ENCODE results near the gene UTF1.
"Not testable (repeated sequence)": the region's sequence is repeated elsewhere in the genome, so short reads cannot be mapped to it uniquely, and the experiment has no call there.

The UTF1 gene

GRCh38 chr10:133211959-133212852 is 17.8 kb upstream of the UTF1 start:
- FAIRE-seq (no peak), DNase-seq (ENCODE audit: insufficient read length) (no peak)
- TF ChIP-seq POLR2A (IDR thresholded peaks at IDR 0.05; ENCODE audit: low read depth, low read length), result no peak
- TF ChIP-seq TAF1 (IDR thresholded peaks at IDR 0.05; ENCODE audit: borderline replicate concordance, low read depth, low read length), result no peak
- no peak for TF ChIP-seq POLR2AphosphoS5 (IDR thresholded peaks at IDR 0.05; ENCODE audit: low read depth, low read length)

DNA sequence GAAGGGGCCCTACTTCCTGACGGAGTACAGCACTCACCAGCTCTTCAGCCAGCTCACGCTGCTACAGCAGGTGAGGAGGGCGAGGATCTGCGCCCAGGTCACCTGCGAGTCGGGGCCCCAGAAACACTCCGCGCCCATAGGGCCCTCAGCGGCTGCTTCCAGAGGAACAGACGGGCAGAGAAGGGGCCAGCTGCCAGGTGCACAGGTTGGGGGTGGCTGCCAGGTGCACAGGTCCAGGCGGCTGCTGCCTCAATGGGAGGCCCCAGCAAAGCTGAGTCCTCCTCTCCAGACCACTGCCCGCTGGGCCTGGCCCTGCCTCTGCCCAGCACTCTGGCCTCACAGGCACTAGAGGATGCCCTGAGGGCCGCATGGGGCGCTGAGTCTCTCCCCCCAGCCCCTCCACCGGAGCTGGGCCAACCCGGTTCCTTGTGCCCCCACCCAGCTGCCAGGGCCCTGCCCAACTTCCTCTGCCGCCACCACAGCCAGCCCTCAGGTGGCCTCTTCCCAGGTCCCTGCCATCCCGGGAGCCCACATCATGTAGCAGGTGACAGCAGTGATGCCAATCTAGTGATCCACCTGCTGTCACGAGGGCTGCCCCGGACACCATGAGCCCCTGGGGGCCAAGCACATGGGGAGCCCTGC is 17.0 kb upstream of the UTF1 start:
- TF ChIP-seq POLR2AphosphoS5 (IDR thresholded peaks at IDR 0.05; ENCODE audit: low read depth, low read length), result no peak
- TF ChIP-seq POLR2A (IDR thresholded peaks at IDR 0.05; ENCODE audit: low read depth, low read length), result no peak
- no peak for TF ChIP-seq TAF1 (IDR thresholded peaks at IDR 0.05; ENCODE audit: borderline replicate concordance, low read depth, low read length)
- DNase-seq (ENCODE audit: insufficient read length), result no peak

DNA sequence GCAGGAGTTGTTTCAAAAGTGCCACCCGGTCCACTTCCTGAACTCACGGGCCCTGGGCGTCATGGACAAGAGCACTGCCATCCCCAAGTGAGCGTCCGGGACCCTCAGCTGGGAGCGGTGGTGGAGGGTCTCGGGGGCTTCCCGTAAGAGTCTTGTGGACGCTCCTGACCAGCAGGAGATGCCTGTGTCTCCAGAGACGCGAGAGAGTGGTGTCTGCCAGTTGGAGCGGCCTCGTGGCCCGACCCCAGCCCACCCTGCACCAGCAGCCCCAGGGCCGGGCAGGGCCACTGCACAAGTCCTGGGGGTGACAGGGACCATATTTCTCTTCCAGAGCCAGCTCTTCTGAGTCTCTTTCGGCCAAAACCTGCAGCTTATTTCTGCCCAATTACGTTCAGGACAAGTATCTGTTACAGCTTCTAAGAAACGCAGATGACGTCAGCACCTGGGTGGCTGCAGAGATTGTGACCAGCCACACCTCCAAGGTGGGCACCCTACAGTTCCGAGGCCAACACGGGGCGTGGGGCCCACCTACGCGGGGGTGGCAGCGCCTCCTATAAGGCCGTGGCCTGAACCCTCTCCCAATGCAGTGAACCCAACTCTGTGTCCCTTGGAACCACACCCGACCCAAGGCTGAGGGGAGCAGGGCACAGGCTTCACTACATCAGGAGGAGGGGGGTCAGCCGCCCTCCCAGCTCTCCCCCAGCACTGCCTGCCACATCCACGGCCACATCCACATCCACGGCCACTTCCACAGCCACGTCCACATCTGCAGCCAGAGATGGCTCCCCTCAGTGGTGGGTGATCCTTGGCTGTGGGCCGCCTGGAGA is 16.2 kb upstream of the UTF1 start:
- DNase-seq (ENCODE audit: insufficient read length) (no peak), FAIRE-seq (no peak)
- TF ChIP-seq TAF1 (IDR thresholded peaks at IDR 0.05; ENCODE audit: borderline replicate concordance, low read depth, low read length) (no peak), POLR2A (IDR thresholded peaks at IDR 0.05; ENCODE audit: low read depth, low read length) (no peak), POLR2AphosphoS5 (IDR thresholded peaks at IDR 0.05; ENCODE audit: low read depth, low read length) (no peak)

More for the DNA sequence above, 17.0 kb upstream of the UTF1 start:
- FAIRE-seq, result no peak

DNA sequence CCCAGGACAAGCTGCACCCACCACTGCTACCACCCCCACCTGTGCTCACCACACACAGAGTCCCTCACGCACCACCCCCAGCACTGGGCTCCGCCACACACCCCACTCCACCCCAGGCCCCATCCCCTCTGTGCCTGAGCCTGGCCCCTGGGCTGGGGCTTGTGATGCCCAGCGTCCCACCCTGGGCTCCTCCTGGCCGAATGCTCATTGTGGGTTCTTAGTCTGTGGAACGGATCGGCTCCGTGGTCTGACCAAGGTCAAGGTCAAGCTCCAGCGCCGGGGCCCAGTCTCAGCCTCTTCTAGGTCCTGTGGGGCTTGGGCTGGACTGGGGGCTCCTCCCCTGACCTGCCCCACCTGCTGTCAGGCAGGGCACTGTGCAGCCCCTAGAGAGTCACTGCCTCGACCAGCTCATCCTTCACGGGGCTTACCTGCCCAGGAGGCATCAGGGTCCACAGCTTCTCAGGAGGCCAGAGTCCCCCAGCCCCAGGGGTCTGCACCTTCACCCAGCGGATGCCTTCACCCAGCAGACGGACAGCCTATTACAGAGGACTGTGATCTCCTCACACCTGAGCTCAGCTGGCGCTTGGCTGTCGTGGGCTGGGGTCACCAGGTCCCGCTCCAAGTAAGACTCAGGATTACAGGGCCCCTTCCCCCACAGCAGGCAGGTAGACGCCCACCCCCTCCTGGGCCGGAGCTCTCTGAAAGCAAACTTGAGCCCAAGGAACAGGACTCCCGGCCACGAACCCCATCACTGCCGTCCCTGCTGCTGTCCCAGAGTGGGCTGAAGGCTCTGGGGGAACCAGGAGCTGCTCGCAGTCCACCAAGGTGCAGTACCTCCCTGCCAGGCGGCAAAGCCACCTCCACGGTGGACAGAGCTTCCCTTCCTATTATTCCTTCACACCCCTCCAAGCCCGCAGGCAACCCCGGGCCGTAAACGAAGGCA is 15.3 kb upstream of the UTF1 start:
- DNase-seq (ENCODE audit: insufficient read length) (no peak), FAIRE-seq (no peak)
- TF ChIP-seq POLR2A (IDR thresholded peaks at IDR 0.05; ENCODE audit: low read depth, low read length), result no peak
- no peak for TF ChIP-seq TAF1 (IDR thresholded peaks at IDR 0.05; ENCODE audit: borderline replicate concordance, low read depth, low read length)
- no peak for TF ChIP-seq POLR2AphosphoS5 (IDR thresholded peaks at IDR 0.05; ENCODE audit: low read depth, low read length)

DNA sequence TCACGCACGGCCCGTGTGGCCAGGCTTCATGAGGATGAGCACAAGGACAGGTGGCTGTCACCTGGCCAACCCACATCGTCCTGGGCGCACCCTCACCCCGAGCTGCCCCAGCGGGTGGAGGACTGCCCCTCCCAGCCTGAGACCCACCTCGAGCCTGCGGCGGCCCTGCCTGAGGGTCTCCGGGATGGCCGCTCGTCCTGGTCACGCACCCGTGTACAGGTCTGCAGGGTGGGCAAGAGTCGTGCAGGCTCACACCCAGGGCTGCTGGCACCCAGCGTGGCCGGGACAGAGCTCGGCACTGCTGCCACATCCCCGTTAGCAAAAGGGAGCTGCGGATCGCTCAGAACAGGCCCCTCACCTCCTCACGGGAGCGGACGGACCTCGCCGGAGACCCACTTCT is 14.4 kb upstream of the UTF1 start:
- no peak for DNase-seq (ENCODE audit: insufficient read length)
- no peak for FAIRE-seq
- no peak for TF ChIP-seq POLR2AphosphoS5 (IDR thresholded peaks at IDR 0.05; ENCODE audit: low read depth, low read length)
- TF ChIP-seq TAF1 (IDR thresholded peaks at IDR 0.05; ENCODE audit: borderline replicate concordance, low read depth, low read length), result no peak
- no peak for TF ChIP-seq POLR2A (IDR thresholded peaks at IDR 0.05; ENCODE audit: low read depth, low read length)

- DNase-seq (ENCODE audit: insufficient read length), result no peak
Observed at GRCh38 chr10:133216776-133217175, 13.2 kb upstream of the UTF1 start.

DNA sequence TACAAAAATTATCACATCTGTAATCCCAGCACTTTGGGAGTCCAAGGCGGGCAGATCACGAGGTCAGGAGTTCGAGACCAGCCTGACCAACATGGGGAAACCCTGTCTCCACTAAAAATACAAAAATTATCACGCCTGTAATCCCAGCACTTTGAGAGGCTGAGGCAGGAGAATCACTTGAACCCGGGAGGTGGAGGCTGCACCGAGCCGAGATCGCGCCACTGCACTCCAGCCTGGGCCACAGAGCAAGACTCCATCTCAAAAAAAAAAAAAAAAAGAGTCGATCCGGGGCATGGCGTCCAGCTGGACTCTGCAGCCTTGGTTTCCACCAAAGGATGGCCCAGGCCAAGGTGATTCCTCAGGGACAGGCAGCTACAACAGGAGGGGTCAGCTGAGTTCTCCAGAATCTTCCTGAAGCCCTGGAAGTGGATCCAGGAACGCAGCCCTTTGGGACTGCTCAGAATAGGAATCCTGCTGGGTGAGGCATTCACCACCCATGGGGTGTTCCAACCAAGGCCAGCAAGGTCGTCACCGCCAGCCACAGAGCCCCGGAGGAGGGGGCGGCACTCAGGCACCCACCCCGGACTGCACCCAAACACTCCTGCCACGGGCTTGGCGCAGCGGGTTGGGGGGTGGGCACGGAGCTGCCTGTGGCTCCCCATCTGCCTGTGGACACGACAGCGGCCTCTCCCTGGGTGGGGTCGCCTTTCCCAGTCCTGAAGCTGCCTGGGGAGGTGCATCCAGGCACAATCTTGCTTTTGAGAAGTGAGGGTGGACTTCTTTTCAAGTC is 12.0 kb upstream of the UTF1 start:
- no peak for DNase-seq (ENCODE audit: insufficient read length)
- FAIRE-seq, result no peak
- no peak for TF ChIP-seq POLR2AphosphoS5 (IDR thresholded peaks at IDR 0.05; ENCODE audit: low read depth, low read length)
- no peak for TF ChIP-seq POLR2A (IDR thresholded peaks at IDR 0.05; ENCODE audit: low read depth, low read length)
- TF ChIP-seq TAF1 (IDR thresholded peaks at IDR 0.05; ENCODE audit: borderline replicate concordance, low read depth, low read length), result no peak

More at GRCh38 chr10:133216776-133217175, 13.2 kb upstream of the UTF1 start:
- no peak for FAIRE-seq
- TF ChIP-seq POLR2AphosphoS5 (IDR thresholded peaks at IDR 0.05; ENCODE audit: low read depth, low read length), result no peak
- no peak for TF ChIP-seq TAF1 (IDR thresholded peaks at IDR 0.05; ENCODE audit: borderline replicate concordance, low read depth, low read length)
- no peak for TF ChIP-seq POLR2A (IDR thresholded peaks at IDR 0.05; ENCODE audit: low read depth, low read length)

GRCh38 chr10:133218891-133219290 is 11.1 kb upstream of the UTF1 start:
- no peak for TF ChIP-seq POLR2AphosphoS5 (IDR thresholded peaks at IDR 0.05; ENCODE audit: low read depth, low read length)
- TF ChIP-seq TAF1 (IDR thresholded peaks at IDR 0.05; ENCODE audit: borderline replicate concordance, low read depth, low read length), result no peak
- no peak for TF ChIP-seq POLR2A (IDR thresholded peaks at IDR 0.05; ENCODE audit: low read depth, low read length)
- FAIRE-seq, result no peak
- DNase-seq (ENCODE audit: insufficient read length), result no peak

DNA sequence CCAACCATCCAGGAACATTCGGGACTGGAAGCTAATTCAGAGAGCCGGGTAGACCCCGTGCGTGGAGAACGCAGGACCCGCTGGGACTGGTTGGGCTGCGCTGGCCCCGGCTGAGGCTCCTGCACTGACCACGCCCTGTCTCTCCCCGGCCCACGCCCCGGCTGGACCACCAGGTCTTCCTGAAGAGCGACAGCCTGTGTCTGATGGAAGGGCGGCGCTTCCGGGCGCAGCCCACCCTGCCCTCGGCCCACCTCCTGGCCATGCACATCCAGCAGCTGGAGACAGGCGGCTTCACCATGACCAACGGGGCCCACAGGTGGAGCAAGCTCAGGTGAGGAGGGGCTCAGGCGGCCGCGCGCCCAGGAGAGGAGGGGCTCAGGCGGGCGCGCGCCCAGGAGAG is 10.2 kb upstream of the UTF1 start:
- TF ChIP-seq TAF1 (IDR thresholded peaks at IDR 0.05; ENCODE audit: borderline replicate concordance, low read depth, low read length), result no peak
- no peak for TF ChIP-seq POLR2A (IDR thresholded peaks at IDR 0.05; ENCODE audit: low read depth, low read length)
- no peak for TF ChIP-seq POLR2AphosphoS5 (IDR thresholded peaks at IDR 0.05; ENCODE audit: low read depth, low read length)
- FAIRE-seq (no peak), DNase-seq (ENCODE audit: insufficient read length) (no peak)

- no peak for TF ChIP-seq TAF1 (IDR thresholded peaks at IDR 0.05; ENCODE audit: borderline replicate concordance, low read depth, low read length)
- no peak for TF ChIP-seq POLR2A (IDR thresholded peaks at IDR 0.05; ENCODE audit: low read depth, low read length)
- TF ChIP-seq POLR2AphosphoS5 (IDR thresholded peaks at IDR 0.05; ENCODE audit: low read depth, low read length), result no peak
- FAIRE-seq, result no peak
- DNase-seq (ENCODE audit: insufficient read length), result no peak
Observed at GRCh38 chr10:133221331-133221730, 8.7 kb upstream of the UTF1 start.

DNA sequence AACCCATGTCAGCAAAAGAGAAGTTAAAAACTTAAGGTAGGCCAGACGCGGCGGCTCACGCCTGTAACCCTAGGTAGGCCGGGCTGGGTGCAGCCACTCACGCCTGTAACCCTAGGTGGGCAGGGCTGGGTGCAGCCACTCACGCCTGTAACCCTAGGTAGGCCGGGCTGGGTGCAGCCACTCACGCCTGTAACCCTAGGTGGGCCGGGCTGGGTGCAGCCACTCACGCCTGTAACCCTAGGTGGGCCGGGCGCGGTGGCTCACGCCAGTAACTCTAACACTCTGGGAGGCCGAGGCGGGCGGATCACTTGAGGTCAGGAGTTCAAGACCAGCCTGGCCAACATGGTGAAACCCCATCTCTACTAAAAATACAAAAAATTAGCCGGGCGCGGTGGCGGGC is 8.3 kb upstream of the UTF1 start:
- FAIRE-seq; DNase-seq (ENCODE audit: insufficient read length): not testable (repeated sequence)

Measured in GM12892 (cell line).